HepG2 (cell line): ENCODE results near the gene FAM3C.

ENCODE experiments used
- ARID2 ChIP-seq: sonication (generic); formaldehyde crosslinking; IDR thresholded peaks from 2 replicates; pipeline ENCODE4 v1.8.1; 2022; ENCODE audit warnings: mild to moderate bottlenecking, missing genetic modification reagents, borderline replicate concordance
- ETV6 ChIP-seq: sonication (generic); formaldehyde crosslinking; conservative IDR thresholded peaks from 2 replicates; pipeline ENCODE4 v1.4.0; 2020; ENCODE audit warnings: missing genetic modification reagents
- EZH2 ChIP-seq: conservative IDR thresholded peaks from 2 replicates; pipeline ENCODE4 v1.6.1; 2012; ENCODE audit warnings: mild to moderate bottlenecking, low read depth, low read length, moderate library complexity
- JUN ChIP-seq: sonication (generic); formaldehyde crosslinking; IDR thresholded peaks from 2 replicates; pipeline ENCODE4 v1.4.0; 2020; ENCODE audit warnings: mild to moderate bottlenecking, missing genetic modification reagents
- JUND ChIP-seq: sonication (generic); formaldehyde crosslinking; IDR thresholded peaks from 2 replicates; pipeline ENCODE4 v1.8.0; 2022; ENCODE audit warnings: mild to moderate bottlenecking, missing genetic modification reagents
- MAFF ChIP-seq: IDR thresholded peaks from 2 replicates; pipeline ENCODE4 v1.6.1; 2011; ENCODE audit warnings: low read depth, low read length, improper control_type of control experiment
- MBD4 ChIP-seq: IDR thresholded peaks from 2 replicates; pipeline ENCODE4 v1.6.1; 2012; ENCODE audit warnings: low read length, inconsistent platforms, borderline replicate concordance
- MXD4 ChIP-seq: IDR thresholded peaks from 2 replicates; pipeline ENCODE4 v1.6.1; 2016; ENCODE audit warnings: mild to moderate bottlenecking, missing biosample characterization, missing genetic modification reagents
- RAD21 ChIP-seq: fragments of 450-650 bp; formaldehyde crosslinking; IDR thresholded peaks from 2 replicates; pipeline ENCODE4 v1.5.0; 2020; ENCODE audit warnings: mild to moderate bottlenecking
- SAFB2 ChIP-seq: sonication (generic); formaldehyde crosslinking; IDR thresholded peaks from 2 replicates; pipeline ENCODE4 v1.5.1; 2020; ENCODE audit warnings: missing genetic modification reagents, low read depth, mild to moderate bottlenecking, borderline replicate concordance
- TCF12 ChIP-seq, 2 experiments: fragments of 450-650 bp in 1 of 2; sonication (generic) in 1 of 2; formaldehyde crosslinking in 1 of 2; IDR thresholded peaks; 2 replicates each; pipeline versions ENCODE4 v1.6.1 to v1.8.0; 2017 to 2022; ENCODE audit warnings: antibody characterized with exemption in 1 of 2, mild to moderate bottlenecking in 1 of 2, missing genetic modification reagents in 1 of 2, moderate library complexity in 1 of 2
- ZBTB1 ChIP-seq: sonication (generic); formaldehyde crosslinking; IDR thresholded peaks from 2 replicates; pipeline ENCODE4 v1.4.0; 2020; ENCODE audit warnings: missing genetic modification reagents, borderline replicate concordance
- ZNF329 ChIP-seq: sonication (generic); formaldehyde crosslinking; IDR thresholded peaks from 2 replicates; pipeline ENCODE4 v1.9.0; 2021; ENCODE audit warnings: low read depth, mild to moderate bottlenecking, missing genetic modification reagents
- TF ChIP-seq, protein P1 (sequence below): sonication (generic); formaldehyde crosslinking; IDR thresholded peaks from 2 replicates; pipeline ENCODE4 v1.5.0; 2020; ENCODE audit warnings: mild to moderate bottlenecking, missing genetic modification reagents, moderate library complexity

DNA sequence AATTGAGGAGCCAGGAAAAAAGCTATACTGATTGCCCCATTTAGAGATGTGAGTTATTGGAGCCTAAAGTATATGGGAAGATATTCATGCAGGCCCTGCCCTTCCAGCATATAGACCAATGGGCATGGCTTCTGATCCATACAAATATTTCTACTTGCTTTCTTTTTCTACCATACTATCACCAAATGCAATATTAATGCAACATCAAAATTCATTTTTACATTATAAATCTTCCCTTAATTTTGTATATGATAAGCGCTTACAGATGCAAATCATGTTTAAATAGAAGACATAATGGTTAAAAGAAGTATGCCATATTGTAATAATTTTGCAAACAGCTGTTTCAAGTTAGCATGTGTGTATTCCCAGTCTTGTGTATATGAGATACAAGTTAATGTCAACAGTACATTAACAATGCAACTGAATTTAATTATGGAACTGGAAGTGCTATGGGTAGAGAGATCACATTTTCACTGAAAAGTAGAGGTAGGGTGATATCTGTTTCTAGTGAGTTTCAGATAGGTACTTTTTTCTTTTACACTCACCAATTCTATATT lies 91.9 kb downstream of the FAM3C start:
- no peak for TF ChIP-seq ARID2 (CRISPR knock-in tag)
- no peak for TF ChIP-seq JUN (CRISPR knock-in tag)
- TF ChIP-seq, protein P1, sequence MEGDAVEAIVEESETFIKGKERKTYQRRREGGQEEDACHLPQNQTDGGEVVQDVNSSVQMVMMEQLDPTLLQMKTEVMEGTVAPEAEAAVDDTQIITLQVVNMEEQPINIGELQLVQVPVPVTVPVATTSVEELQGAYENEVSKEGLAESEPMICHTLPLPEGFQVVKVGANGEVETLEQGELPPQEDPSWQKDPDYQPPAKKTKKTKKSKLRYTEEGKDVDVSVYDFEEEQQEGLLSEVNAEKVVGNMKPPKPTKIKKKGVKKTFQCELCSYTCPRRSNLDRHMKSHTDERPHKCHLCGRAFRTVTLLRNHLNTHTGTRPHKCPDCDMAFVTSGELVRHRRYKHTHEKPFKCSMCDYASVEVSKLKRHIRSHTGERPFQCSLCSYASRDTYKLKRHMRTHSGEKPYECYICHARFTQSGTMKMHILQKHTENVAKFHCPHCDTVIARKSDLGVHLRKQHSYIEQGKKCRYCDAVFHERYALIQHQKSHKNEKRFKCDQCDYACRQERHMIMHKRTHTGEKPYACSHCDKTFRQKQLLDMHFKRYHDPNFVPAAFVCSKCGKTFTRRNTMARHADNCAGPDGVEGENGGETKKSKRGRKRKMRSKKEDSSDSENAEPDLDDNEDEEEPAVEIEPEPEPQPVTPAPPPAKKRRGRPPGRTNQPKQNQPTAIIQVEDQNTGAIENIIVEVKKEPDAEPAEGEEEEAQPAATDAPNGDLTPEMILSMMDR (CRISPR knock-in tag), result no peak
- no peak for TF ChIP-seq TCF12 (IDR thresholded peaks at IDR 0.05)
- no peak for TF ChIP-seq TCF12 (CRISPR knock-in tag; IDR thresholded peaks at IDR 0.05)
- no peak for TF ChIP-seq EZH2
- no peak for TF ChIP-seq MBD4
- no peak for TF ChIP-seq SAFB2
- no peak for TF ChIP-seq MXD4 (CRISPR knock-in tag)
- TF ChIP-seq MAFF, result no peak
- no peak for TF ChIP-seq RAD21 (CRISPR knock-in tag)
- no peak for TF ChIP-seq ZBTB1 (CRISPR knock-in tag)
- no peak for TF ChIP-seq ZNF329
- TF ChIP-seq JUND (CRISPR knock-in tag), result no peak
- no peak for TF ChIP-seq ETV6 (CRISPR knock-in tag)
